Tibial nerve (tissue), 4 donors: ENCODE data around the gene FSTL4. TPM values are rescaled to one million over a fixed set of nuclear protein-coding genes. Genes with fewer than 3 reads are reported as not detected.

Experiments used
- DNase-seq, 2 donors: peaks; one replicate each; pipeline ENCODE4 v3.0.0-alpha.2; 2019; ENCODE audit warnings: low spot score in 2 of 2
- H3K27ac ChIP-seq, 4 donors: fragments of 200-600 bp; sonication (generic) in 3 of 4; one replicate each; pipeline ENCODE4 v1.5.1; 2017 to 2019; ENCODE audit warnings: mild to moderate bottlenecking in 1 of 4
- H3K27me3 ChIP-seq, 2 donors: fragments of 200-600 bp; sonication (generic) in 1 of 2; one replicate each; pipeline versions ENCODE4 v1.5.1 to v1.6.0; 2017 to 2019
- H3K36me3 ChIP-seq, 3 donors: fragments of 200-600 bp; sonication (generic); one replicate each; pipeline ENCODE4 v1.5.1; 2018 to 2019
- H3K4me1 ChIP-seq, 4 donors: fragments of 200-600 bp; sonication (generic) in 3 of 4; one replicate each; pipeline ENCODE4 v1.5.1; 2017 to 2019
- H3K4me3 ChIP-seq, 4 donors: fragments of 200-600 bp; sonication (generic) in 3 of 4; one replicate each; pipeline ENCODE4 v1.5.1; 2017 to 2019; ENCODE audit warnings: mild to moderate bottlenecking in 1 of 4, moderate library complexity in 1 of 4
- H3K9me3 ChIP-seq, 4 donors: fragments of 200-600 bp; sonication (generic) in 3 of 4; one replicate each; pipeline ENCODE4 v1.5.1; 2017 to 2019
- CTCF ChIP-seq, 5 experiments: fragments of 200-600 bp in 3 of 5; fragments of 450-650 bp in 2 of 5; sonication (generic) in 3 of 5; IDR thresholded peaks; one replicate each; pipeline ENCODE4 v1.5.1; 2016 to 2019; ENCODE audit warnings: antibody characterized with exemption in 5 of 5, mild to moderate bottlenecking in 3 of 5, moderate library complexity in 2 of 5
- EP300 ChIP-seq, 2 donors: sonication (generic); formaldehyde crosslinking; IDR thresholded peaks; one replicate each; pipeline ENCODE4 v1.6.1; 2017; ENCODE audit warnings: antibody characterized with exemption in 2 of 2, mild to moderate bottlenecking in 1 of 2
- POLR2A ChIP-seq, 2 donors: fragments of 450-650 bp; IDR thresholded peaks; one replicate each; pipeline ENCODE4 v1.6.1; 2017; ENCODE audit warnings: antibody characterized with exemption in 2 of 2, mild to moderate bottlenecking in 2 of 2, moderate library complexity in 2 of 2
- WGBS, 2 donors: methylation state at CpG; one replicate each; pipeline ENCODE4 v1.1.5; 2018; 5-methylcytosine and 5-hydroxymethylcytosine counted together
- total RNA-seq, 4 donors: library from RNA; depleted of rRNA; stranded (reverse); fragments of >200 nt; gene quantifications; one replicate each; pipeline ENCODE4 v1.1.0, GENCODE V29; 2016

FSTL4 gene
- total RNA-seq, 4 donors from 2014 or later = 0.22 TPM; not detected in 3

- 59 to 71% methylated on average over 5 of the region's 5 CpGs for WGBS, 2 donors
- H3K27me3 ChIP-seq = no peaks in the 10 kb centered on the region
- DNase-seq = no peak
- H3K4me1 ChIP-seq = no peaks in the 10 kb centered on the region
- no peaks in the 10 kb centered on the region for H3K36me3 ChIP-seq
- no peak overlapping the region for H3K4me3 ChIP-seq
- TF ChIP-seq EP300 (IDR thresholded peaks at IDR 0.05) (no peak), CTCF (IDR thresholded peaks at IDR 0.05) (no peak), POLR2A (IDR thresholded peaks at IDR 0.05) (no peak)
- H3K9me3 ChIP-seq = no peaks in the 10 kb centered on the region
- no peak overlapping the region for H3K27ac ChIP-seq
Observed at GRCh38 chr5:133319905-133320520, 292.3 kb downstream of the FSTL4 start.

- Histone ChIP-seq H3K4me3 (no peak overlapping the region), H3K27ac (no peak overlapping the region), H3K27me3 (no peaks in the 10 kb centered on the region), H3K36me3 (no peaks in the 10 kb centered on the region), H3K9me3 (no peaks in the 10 kb centered on the region), H3K4me1 (no peaks in the 10 kb centered on the region)
- WGBS, 2 donors = 65 to 84% methylated on average over 5 of the region's 5 CpGs
- TF ChIP-seq EP300 (IDR thresholded peaks at IDR 0.05) (no peak), POLR2A (IDR thresholded peaks at IDR 0.05) (no peak), CTCF (IDR thresholded peaks at IDR 0.05) (no peak)
- DNase-seq = no peak
Observed at GRCh38 chr5:133319244-133319643, 293.1 kb downstream of the FSTL4 start.

GRCh38 chr5:133317558-133317957, 294.8 kb downstream of the FSTL4 start:
- TF ChIP-seq EP300 (IDR thresholded peaks at IDR 0.05) = no peak
- TF ChIP-seq POLR2A (IDR thresholded peaks at IDR 0.05) = no peak
- TF ChIP-seq CTCF (IDR thresholded peaks at IDR 0.05) = no peak
- Histone ChIP-seq H3K4me3 (no peak overlapping the region), H3K27me3 (no peaks in the 10 kb centered on the region), H3K36me3 (no peaks in the 10 kb centered on the region), H3K9me3 (no peaks in the 10 kb centered on the region), H3K4me1 (no peaks in the 10 kb centered on the region), H3K27ac (no peak overlapping the region)
- no peak for DNase-seq
- 77 to 83% methylated on average over 1 of the region's 1 CpG for WGBS, 2 donors

GRCh38 chr5:133316346-133317343, 295.7 kb downstream of the FSTL4 start:
- no peak for DNase-seq
- no peak overlapping the region for H3K4me3 ChIP-seq
- H3K9me3 ChIP-seq = no peaks in the 10 kb centered on the region
- H3K36me3 ChIP-seq = no peaks in the 10 kb centered on the region
- WGBS, 2 donors = 80 to 82% methylated on average over 22 of the region's 22 CpGs
- H3K4me1 ChIP-seq = no peaks in the 10 kb centered on the region
- TF ChIP-seq CTCF (IDR thresholded peaks at IDR 0.05) (no peak), POLR2A (IDR thresholded peaks at IDR 0.05) (no peak), EP300 (IDR thresholded peaks at IDR 0.05) (no peak)
- H3K27me3 ChIP-seq = no peaks in the 10 kb centered on the region
- H3K27ac ChIP-seq = no peak overlapping the region

- no peaks in the 10 kb centered on the region for H3K27me3 ChIP-seq
- no peak overlapping the region for H3K4me3 ChIP-seq
- H3K27ac ChIP-seq = no peak overlapping the region
- H3K36me3 ChIP-seq = no peaks in the 10 kb centered on the region
- no peak for DNase-seq
- H3K9me3 ChIP-seq = no peaks in the 10 kb centered on the region
- 79 to 97% methylated on average over 5 to 7 of the region's 7 CpGs for WGBS, 2 donors
- TF ChIP-seq CTCF (IDR thresholded peaks at IDR 0.05) = no peak
- TF ChIP-seq EP300 (IDR thresholded peaks at IDR 0.05) = no peak
- no peak for TF ChIP-seq POLR2A (IDR thresholded peaks at IDR 0.05)
- H3K4me1 ChIP-seq = no peaks in the 10 kb centered on the region
Observed at GRCh38 chr5:133314086-133314485, 298.3 kb downstream of the FSTL4 start.
